ENCODE data around the gene NEDD8.
A peak's percentile ranks its signal among the peaks of the same experiment; 100 is the strongest.

NEDD8 gene

DNA sequence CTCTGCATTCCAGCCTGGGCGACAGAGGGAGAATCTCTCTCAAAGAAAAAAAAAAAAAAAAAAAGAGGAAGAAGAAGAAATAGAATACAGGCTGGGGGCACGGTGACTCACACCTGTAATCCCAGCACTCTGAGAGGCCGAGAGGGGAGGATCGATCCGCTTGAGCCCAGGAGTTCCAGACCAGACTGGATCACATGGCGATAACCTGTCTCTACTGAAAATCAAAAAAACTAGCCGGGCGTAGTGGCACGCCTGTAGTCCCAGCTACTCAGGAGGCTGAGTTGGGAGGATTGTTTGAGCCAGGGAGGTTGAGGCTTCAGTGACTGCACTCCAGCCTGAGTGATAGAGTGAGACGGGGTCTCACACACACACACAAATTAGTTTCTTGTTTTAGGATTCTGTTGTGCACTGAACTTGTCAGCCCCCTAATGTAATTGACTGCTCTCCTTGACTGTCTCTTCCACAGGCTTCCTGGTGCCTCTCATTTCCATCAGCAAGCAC, 11.2 kb upstream of the NEDD8 start:
- Histone ChIP-seq H3K27ac (replicated peaks; ENCODE audit: low read length) (peak overlapping the region; percentile 97), H2BK5ac (ENCODE audit: low read length) (peak overlapping the region; percentile 16), H2AK5ac (ENCODE audit: low read depth, low read length) (no peak overlapping the region), H2AFZ (ENCODE audit: low read length) (peak overlapping the region; percentile 89), H3K14ac (ENCODE audit: low read length) (no peak overlapping the region), H3K18ac (ENCODE audit: low read length) (peak overlapping the region; percentile 46), H3K79me1 (ENCODE audit: low read depth, low read length) (peaks cover 4% of the 10 kb centered on the region), H3K9me3 (replicated peaks in 1 of 2; ENCODE audit: control insufficient read depth in 2 of 2, insufficient read depth in 1 of 2, low read depth in 1 of 2, low read length in 2 of 2) (no peaks in the 10 kb centered on the region), H3K23ac (ENCODE audit: low read depth, low read length, poor library complexity) (no peak overlapping the region), H3K4me1 (ENCODE audit: control insufficient read depth in 2 of 2, insufficient read depth in 1 of 2, low read depth in 1 of 2, low read length in 2 of 2) (no peaks in the 10 kb centered on the region), H2BK12ac (ENCODE audit: low read length) (no peak overlapping the region), H3K4me2 (ENCODE audit: insufficient read depth, low read length, poor library complexity, severe bottlenecking) (peak overlapping the region; percentile 99), H4K91ac (ENCODE audit: low read depth, low read length, poor library complexity) (no peak overlapping the region), H3K9ac (ENCODE audit: low read depth, low read length, poor library complexity) (no peak overlapping the region), H2BK120ac (ENCODE audit: low read depth, low read length) (no peak overlapping the region), H3K4ac (ENCODE audit: low read length) (no peak overlapping the region), H2BK15ac (ENCODE audit: low read length) (no peak overlapping the region), H3K36me3 (replicated peaks in 1 of 2; ENCODE audit: control insufficient read depth in 2 of 2, insufficient read depth in 2 of 2, low read length in 2 of 2) (peaks cover 23 to 29% of the 10 kb centered on the region in 2 donors), H3K4me3 (ENCODE audit: low read length in 2 of 2) (peak overlapping the region in 1 of 2 donors; percentile 81), H4K8ac (ENCODE audit: low read depth, low read length) (no peak overlapping the region), H3K27me3 (ENCODE audit: control insufficient read depth in 3 of 3, insufficient read depth in 3 of 3, low read depth in 1 of 3, low read length in 3 of 3) (no peaks in the 10 kb centered on the region)
- DNase-seq (ENCODE audit: low spot score), result peak; percentile 23
- no CpG with 5 or more reads among the region's 10 CpGs for WGBS, 2 donors (ENCODE audit: extremely low coverage in 2 of 2, insufficient read length in 2 of 2, insufficient replicate concordance in 1 of 2)

DNA sequence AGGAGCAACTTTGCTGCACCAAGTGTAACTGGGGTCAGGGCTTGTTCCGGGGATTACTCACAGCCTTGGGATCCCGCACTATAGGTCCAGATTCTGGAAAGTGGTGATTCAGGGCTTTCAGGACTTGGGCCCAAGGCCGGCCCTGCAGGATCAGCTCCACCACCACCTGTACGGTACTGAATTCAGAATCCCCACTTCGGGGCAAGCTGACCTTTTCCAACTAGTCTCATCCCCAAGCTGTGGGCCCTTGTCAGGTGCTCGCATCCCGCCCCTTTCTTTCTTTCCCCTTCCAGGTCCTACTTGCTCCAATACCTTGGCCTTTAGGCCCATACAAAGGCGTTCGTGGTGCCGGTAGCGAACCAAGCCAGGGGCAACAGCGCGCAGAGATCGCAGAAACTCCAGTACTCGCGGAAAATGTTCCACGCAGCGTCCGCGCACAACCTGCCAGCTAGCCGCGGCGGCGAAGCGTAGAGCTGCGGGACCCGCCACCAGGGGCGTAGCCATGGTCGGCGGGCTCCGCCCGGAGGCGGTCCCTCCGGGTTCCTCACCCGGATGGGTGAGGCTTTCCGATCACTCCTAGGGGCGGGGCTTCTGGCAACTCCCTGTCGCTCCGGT, 9.8 kb upstream of the NEDD8 start:
- no CpG with 5 or more reads among the region's 39 CpGs for WGBS, 2 donors (ENCODE audit: extremely low coverage in 2 of 2, insufficient read length in 2 of 2, insufficient replicate concordance in 1 of 2)
- peak overlapping the region; percentile 96 for H3K9ac ChIP-seq (ENCODE audit: low read depth, low read length, poor library complexity)

DNA sequence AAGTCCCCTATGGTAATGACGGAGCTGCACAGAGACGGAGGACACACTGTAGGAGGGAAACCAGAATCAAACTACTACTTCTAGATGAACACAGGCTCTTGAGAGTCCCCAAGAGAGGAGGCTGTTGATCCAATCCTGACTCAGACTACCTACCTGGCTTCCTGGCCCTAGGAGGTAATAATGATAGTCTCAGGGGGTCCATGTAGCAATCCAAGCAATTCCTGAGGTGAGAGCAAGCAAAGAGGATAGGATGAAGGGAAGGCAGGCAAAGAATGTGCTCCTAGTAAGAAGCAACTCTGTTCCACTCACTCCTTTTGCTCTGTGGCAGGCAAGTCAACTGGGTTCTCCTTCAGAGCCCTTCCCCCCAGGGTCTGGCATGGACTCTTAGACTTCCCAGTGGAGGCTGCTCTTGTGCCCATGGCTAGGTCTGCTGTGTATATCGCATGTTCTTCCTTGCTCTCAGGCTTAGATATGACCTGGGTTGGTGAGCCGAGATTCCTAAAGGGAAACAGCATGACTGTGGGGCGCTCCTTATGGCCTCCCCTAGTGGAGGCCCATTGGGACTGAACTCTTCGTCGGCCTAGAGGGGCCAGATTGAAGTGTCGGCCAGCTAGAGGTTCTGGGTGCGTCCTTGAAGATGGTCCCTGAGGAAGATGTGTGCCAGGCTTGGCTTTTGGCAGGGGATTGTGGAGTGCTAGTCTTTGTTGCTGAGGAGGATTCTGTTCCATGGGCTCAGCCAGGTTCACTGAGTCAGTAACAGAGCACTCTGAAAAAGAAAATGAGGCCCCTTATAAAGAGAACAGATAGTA, 8.1 kb upstream of the NEDD8 start:
- no peak overlapping the region for H2BK120ac ChIP-seq (ENCODE audit: low read depth, low read length)
- H3K4me3 ChIP-seq (ENCODE audit: low read length in 2 of 2), result no peak overlapping the region
- H3K79me1 ChIP-seq (ENCODE audit: low read depth, low read length), result peaks cover 4% of the 10 kb centered on the region
- no peak overlapping the region for H4K91ac ChIP-seq (ENCODE audit: low read depth, low read length, poor library complexity)
- no peak overlapping the region for H2BK15ac ChIP-seq (ENCODE audit: low read length)
- no peak overlapping the region for H2AFZ ChIP-seq (ENCODE audit: low read length)
- H3K4ac ChIP-seq (ENCODE audit: low read length), result no peak overlapping the region
- H3K27me3 ChIP-seq (ENCODE audit: control insufficient read depth in 3 of 3, insufficient read depth in 3 of 3, low read depth in 1 of 3, low read length in 3 of 3), result no peaks in the 10 kb centered on the region
- no peak overlapping the region for H3K23ac ChIP-seq (ENCODE audit: low read depth, low read length, poor library complexity)
- DNase-seq (ENCODE audit: low spot score), result no peak
- no peak overlapping the region for H4K8ac ChIP-seq (ENCODE audit: low read depth, low read length)
- H3K9ac ChIP-seq (ENCODE audit: low read depth, low read length, poor library complexity), result no peak overlapping the region
- H3K4me2 ChIP-seq (ENCODE audit: insufficient read depth, low read length, poor library complexity, severe bottlenecking), result no peak overlapping the region
- H2BK5ac ChIP-seq (ENCODE audit: low read length), result no peak overlapping the region
- no peak overlapping the region for H3K14ac ChIP-seq (ENCODE audit: low read length)
- H2BK12ac ChIP-seq (ENCODE audit: low read length), result no peak overlapping the region
- H3K9me3 ChIP-seq (replicated peaks in 1 of 2; ENCODE audit: control insufficient read depth in 2 of 2, insufficient read depth in 1 of 2, low read depth in 1 of 2, low read length in 2 of 2), result no peaks in the 10 kb centered on the region
- no peak overlapping the region for H3K27ac ChIP-seq (replicated peaks; ENCODE audit: low read length)
- H3K36me3 ChIP-seq (replicated peaks in 1 of 2; ENCODE audit: control insufficient read depth in 2 of 2, insufficient read depth in 2 of 2, low read length in 2 of 2), result peaks cover 40 to 59% of the 10 kb centered on the region in 2 donors
- H3K4me1 ChIP-seq (ENCODE audit: control insufficient read depth in 2 of 2, insufficient read depth in 1 of 2, low read depth in 1 of 2, low read length in 2 of 2), result no peaks in the 10 kb centered on the region
- no peak overlapping the region for H2AK5ac ChIP-seq (ENCODE audit: low read depth, low read length)
- H3K18ac ChIP-seq (ENCODE audit: low read length), result no peak overlapping the region
- WGBS, 2 donors (ENCODE audit: extremely low coverage in 2 of 2, insufficient read length in 2 of 2, insufficient replicate concordance in 1 of 2), result no CpG with 5 or more reads among the region's 9 CpGs

More for the DNA sequence above, 9.8 kb upstream of the NEDD8 start:
- H3K36me3 ChIP-seq (replicated peaks in 1 of 2; ENCODE audit: control insufficient read depth in 2 of 2, insufficient read depth in 2 of 2, low read length in 2 of 2), result peaks cover 31 to 43% of the 10 kb centered on the region in 2 donors
- peaks cover 4% of the 10 kb centered on the region for H3K79me1 ChIP-seq (ENCODE audit: low read depth, low read length)
- peak overlapping the region; percentile 25 for H3K14ac ChIP-seq (ENCODE audit: low read length)
- no peak overlapping the region for H4K8ac ChIP-seq (ENCODE audit: low read depth, low read length)
- H2AK5ac ChIP-seq (ENCODE audit: low read depth, low read length), result peak overlapping the region; percentile 60
- H3K4ac ChIP-seq (ENCODE audit: low read length), result no peak overlapping the region
- H2BK15ac ChIP-seq (ENCODE audit: low read length), result peak overlapping the region; percentile 30
- peak overlapping the region; percentile 68 for H3K23ac ChIP-seq (ENCODE audit: low read depth, low read length, poor library complexity)
- no peak for DNase-seq (ENCODE audit: low spot score)
- peak overlapping the region; percentile 89 for H2AFZ ChIP-seq (ENCODE audit: low read length)
- H2BK5ac ChIP-seq (ENCODE audit: low read length), result peak overlapping the region; percentile 16
- no peaks in the 10 kb centered on the region for H3K9me3 ChIP-seq (replicated peaks in 1 of 2; ENCODE audit: control insufficient read depth in 2 of 2, insufficient read depth in 1 of 2, low read depth in 1 of 2, low read length in 2 of 2)
- no peak overlapping the region for H2BK12ac ChIP-seq (ENCODE audit: low read length)
- peak overlapping the region; percentile 97 for H3K18ac ChIP-seq (ENCODE audit: low read length)
- H4K91ac ChIP-seq (ENCODE audit: low read depth, low read length, poor library complexity), result no peak overlapping the region
- no peaks in the 10 kb centered on the region for H3K4me1 ChIP-seq (ENCODE audit: control insufficient read depth in 2 of 2, insufficient read depth in 1 of 2, low read depth in 1 of 2, low read length in 2 of 2)
- H3K4me2 ChIP-seq (ENCODE audit: insufficient read depth, low read length, poor library complexity, severe bottlenecking), result peak overlapping the region; percentile 99
- peak overlapping the region; percentile 97 for H3K27ac ChIP-seq (replicated peaks; ENCODE audit: low read length)
- H3K27me3 ChIP-seq (ENCODE audit: control insufficient read depth in 3 of 3, insufficient read depth in 3 of 3, low read depth in 1 of 3, low read length in 3 of 3), result no peaks in the 10 kb centered on the region
- H2BK120ac ChIP-seq (ENCODE audit: low read depth, low read length), result no peak overlapping the region
- peak overlapping the region; percentile 81 to 87 for H3K4me3 ChIP-seq (ENCODE audit: low read length in 2 of 2)

DNA sequence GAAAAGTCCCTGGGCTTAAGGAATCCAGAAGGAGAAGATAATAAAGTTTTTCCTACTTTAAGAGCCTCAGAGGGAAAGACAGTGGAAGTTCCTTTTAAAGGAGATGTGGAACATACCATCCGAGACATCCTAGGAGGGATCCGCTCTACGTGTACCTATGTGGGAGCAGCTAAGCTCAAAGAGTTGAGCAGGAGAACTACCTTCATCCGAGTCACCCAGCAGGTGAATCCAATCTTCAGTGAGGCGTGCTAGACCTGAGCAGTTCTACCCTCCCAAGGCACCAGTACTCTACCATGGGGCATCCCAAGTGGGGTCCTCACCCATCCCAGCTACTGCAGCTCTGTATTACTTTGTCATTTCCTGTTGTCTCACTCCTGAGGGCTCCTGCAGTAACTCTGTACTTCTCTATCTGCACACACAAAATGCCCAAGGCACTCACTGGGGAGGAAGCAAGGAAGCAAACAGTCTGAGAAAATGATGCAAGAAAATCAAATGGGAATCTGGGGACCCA, 6.4 kb upstream of the NEDD8 start:
- Histone ChIP-seq H3K36me3 (replicated peaks in 1 of 2; ENCODE audit: control insufficient read depth in 2 of 2, insufficient read depth in 2 of 2, low read length in 2 of 2) (peaks cover 40 to 73% of the 10 kb centered on the region in 2 donors), H3K79me1 (ENCODE audit: low read depth, low read length) (peaks cover 4% of the 10 kb centered on the region), H3K4me1 (ENCODE audit: control insufficient read depth in 2 of 2, insufficient read depth in 1 of 2, low read depth in 1 of 2, low read length in 2 of 2) (peaks cover 0 to under 1% of the 10 kb centered on the region in 2 donors), H3K27ac (replicated peaks; ENCODE audit: low read length) (no peak overlapping the region), H3K9ac (ENCODE audit: low read depth, low read length, poor library complexity) (no peak overlapping the region), H2BK12ac (ENCODE audit: low read length) (no peak overlapping the region), H2AFZ (ENCODE audit: low read length) (no peak overlapping the region), H2AK5ac (ENCODE audit: low read depth, low read length) (no peak overlapping the region), H3K4me2 (ENCODE audit: insufficient read depth, low read length, poor library complexity, severe bottlenecking) (no peak overlapping the region), H3K27me3 (ENCODE audit: control insufficient read depth in 3 of 3, insufficient read depth in 3 of 3, low read depth in 1 of 3, low read length in 3 of 3) (no peaks in the 10 kb centered on the region), H2BK5ac (ENCODE audit: low read length) (no peak overlapping the region), H4K8ac (ENCODE audit: low read depth, low read length) (no peak overlapping the region), H2BK15ac (ENCODE audit: low read length) (no peak overlapping the region), H3K4me3 (ENCODE audit: low read length in 2 of 2) (no peak overlapping the region), H3K18ac (ENCODE audit: low read length) (no peak overlapping the region), H2BK120ac (ENCODE audit: low read depth, low read length) (no peak overlapping the region), H3K23ac (ENCODE audit: low read depth, low read length, poor library complexity) (no peak overlapping the region), H3K9me3 (replicated peaks in 1 of 2; ENCODE audit: control insufficient read depth in 2 of 2, insufficient read depth in 1 of 2, low read depth in 1 of 2, low read length in 2 of 2) (no peaks in the 10 kb centered on the region), H3K4ac (ENCODE audit: low read length) (no peak overlapping the region), H4K91ac (ENCODE audit: low read depth, low read length, poor library complexity) (no peak overlapping the region), H3K14ac (ENCODE audit: low read length) (no peak overlapping the region)
- no peak for DNase-seq (ENCODE audit: low spot score)
- no CpG with 5 or more reads among the region's 5 CpGs for WGBS, 2 donors (ENCODE audit: extremely low coverage in 2 of 2, insufficient read length in 2 of 2, insufficient replicate concordance in 1 of 2)
